SH-SY5Y (cell line): ENCODE data around the gene LRBA.

Source experiments
- GATA2 ChIP-seq: IDR thresholded peaks from 2 replicates; pipeline ENCODE4 v1.6.1; 2011; ENCODE audit warnings: mild to moderate bottlenecking, low read depth, low read length
- GATA3 ChIP-seq: IDR thresholded peaks from 2 replicates; pipeline ENCODE4 v1.6.1; 2011; ENCODE audit warnings: low read depth, mild to moderate bottlenecking, low read length, moderate library complexity

The LRBA gene

GRCh38 chr4:150258569-150258968 lies 756.5 kb downstream of the LRBA start:
- TF ChIP-seq GATA3 (no peak), GATA2 (no peak)

DNA sequence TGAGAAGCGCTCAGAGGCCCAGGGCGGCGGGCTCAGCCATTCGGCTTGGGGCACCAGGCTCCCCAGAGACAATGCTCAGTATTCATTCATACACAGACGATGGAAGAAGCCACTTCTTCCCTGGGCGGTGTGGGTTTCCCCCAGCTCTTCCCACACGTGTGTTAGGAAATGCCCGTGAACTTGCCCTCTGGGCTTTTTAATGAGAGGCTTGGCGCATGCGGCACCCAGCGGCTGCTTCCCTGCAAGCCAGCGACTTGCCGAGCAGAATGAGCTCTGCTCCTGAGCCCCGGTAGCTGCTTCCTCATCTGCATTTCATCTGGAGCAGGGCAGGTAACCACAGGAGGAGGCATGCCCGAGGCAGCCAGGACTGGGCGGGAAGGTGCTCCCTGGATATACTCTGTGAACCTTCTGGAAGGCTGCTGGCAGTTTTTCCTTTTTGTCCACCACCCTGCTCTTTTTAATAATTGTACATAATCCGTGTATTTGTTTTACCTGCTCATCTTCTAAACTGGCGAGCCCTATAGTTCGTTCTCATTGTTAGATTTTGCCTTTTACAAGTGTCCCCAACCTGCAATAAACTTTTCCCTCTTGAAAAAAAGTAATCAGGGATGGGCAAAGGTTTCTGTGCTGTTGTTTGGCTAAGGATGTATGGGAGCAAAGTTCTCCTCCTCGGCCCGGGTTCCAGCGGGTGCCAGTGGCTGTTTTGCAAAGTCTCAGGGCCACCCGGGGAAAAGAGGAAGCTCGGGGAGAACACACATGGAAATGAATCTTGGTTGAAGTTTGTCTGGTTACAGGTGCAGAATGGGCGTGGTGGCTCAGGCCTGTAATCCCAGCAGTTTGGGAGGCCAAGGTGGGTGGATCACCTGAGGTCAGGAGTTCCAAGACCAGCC lies 758.0 kb downstream of the LRBA start:
- TF ChIP-seq GATA3 (no peak), GATA2 (no peak)

GRCh38 chr4:150256225-150256620 lies 758.9 kb downstream of the LRBA start:
- TF ChIP-seq GATA3: no peak
- TF ChIP-seq GATA2: no peak

GRCh38 chr4:150255610-150256224 lies 759.4 kb downstream of the LRBA start:
- TF ChIP-seq GATA3 (no peak), GATA2 (no peak)

GRCh38 chr4:150253965-150254630 lies 761.0 kb downstream of the LRBA start:
- TF ChIP-seq GATA3: no peak
- no peak for TF ChIP-seq GATA2

DNA sequence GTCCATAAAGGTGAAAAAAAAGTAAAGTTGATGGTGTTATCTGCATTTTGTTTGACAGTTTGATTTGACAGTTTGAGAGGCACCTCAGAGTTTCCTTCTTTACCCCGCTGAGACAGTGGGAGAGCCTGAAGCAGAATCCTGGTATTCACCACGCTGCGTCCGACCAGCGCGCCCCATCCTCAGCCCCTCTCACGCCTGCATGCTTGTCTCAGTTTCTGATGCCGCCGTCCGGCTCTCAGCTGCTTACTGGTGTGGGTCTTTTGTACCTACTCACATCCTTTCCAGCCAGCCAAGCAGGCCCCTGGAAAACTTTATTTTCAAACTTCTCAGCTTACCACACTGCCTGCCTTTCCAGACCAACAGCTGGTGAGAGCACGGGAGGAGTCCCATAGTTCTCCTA lies 761.7 kb downstream of the LRBA start:
- TF ChIP-seq GATA2: no peak
- TF ChIP-seq GATA3: no peak

GRCh38 chr4:150252741-150253140 lies 762.3 kb downstream of the LRBA start:
- TF ChIP-seq GATA2 (no peak), GATA3 (no peak)

DNA sequence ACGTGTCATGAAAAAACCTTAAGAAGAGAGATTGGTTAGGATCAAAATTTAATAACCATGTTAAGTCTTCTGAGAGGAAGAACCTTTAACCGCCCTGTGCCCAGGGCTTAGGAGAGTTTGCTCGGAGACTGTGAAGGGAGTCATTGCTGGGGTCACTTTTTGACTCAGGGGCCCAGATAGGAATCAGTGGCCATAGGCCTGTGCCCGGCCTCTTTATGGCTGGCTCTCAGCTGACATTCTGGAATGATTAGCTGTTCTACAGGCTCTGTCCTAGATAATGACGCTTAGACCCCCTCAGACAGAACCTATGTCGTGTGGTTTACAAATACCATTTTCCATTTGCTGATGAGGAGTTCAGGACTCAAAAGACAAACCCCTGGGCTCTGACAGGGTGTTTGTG lies 762.8 kb downstream of the LRBA start:
- no peak for TF ChIP-seq GATA2

DNA sequence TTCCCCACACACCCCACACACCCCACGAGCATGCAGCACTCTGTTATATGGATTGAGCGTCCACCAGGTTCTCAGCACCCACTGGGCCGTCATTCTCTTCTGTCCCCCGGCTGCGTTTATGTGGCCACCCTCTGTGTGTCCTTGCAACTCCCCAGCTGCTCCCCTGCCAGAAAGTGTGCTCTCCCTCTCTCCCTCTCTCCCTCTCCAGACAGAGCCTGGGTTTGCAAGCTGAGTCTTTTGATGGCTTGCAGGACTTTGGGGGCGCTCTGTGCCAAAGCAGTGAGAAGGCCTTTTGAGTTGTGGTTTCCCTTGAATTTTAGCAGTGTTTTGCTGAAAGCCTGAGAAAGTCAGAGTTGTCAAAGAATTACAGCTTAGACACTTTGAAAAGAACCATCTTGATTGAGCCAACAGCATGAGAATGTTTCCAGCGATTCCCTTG lies 763.3 kb downstream of the LRBA start:
- TF ChIP-seq GATA2: no peak
- no peak for TF ChIP-seq GATA3

GRCh38 chr4:150250998-150251651 lies 764.0 kb downstream of the LRBA start:
- no peak for TF ChIP-seq GATA2
- no peak for TF ChIP-seq GATA3

GRCh38 chr4:150250293-150250997 lies 764.6 kb downstream of the LRBA start:
- TF ChIP-seq GATA3 (no peak), GATA2 (no peak)

DNA sequence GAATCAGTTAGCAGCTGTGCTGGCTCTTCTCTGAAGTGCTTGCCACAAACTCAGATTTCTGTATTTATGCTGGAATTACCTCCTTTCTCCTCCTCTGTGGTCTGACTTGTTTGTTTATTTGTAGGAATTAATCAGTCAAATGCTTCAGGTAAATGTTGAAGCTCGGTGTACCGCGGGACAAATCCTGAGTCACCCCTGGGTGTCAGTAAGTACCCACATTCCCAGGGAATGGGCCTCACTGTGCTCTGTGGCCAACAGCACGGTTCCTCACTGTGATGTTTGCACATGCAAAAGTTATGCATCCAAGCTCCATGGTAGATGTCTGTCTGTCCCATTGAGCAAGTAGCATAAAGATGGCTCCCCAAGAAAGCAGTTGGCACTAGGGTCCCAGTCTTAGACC lies 766.9 kb downstream of the LRBA start:
- TF ChIP-seq GATA3 (no peak), GATA2 (no peak)

- no peak for TF ChIP-seq GATA3
- no peak for TF ChIP-seq GATA2
These were observed 767.9 kb downstream of the LRBA start for GRCh38 chr4:150247184-150247583.
